NT2/D1 (cell line): ENCODE results near the gene TRAK1.

Source experiments
- DNase-seq: peaks from one replicate; pipeline ENCODE4 v3.0.0-alpha.2; 2011; ENCODE audit warnings: low read depth, low spot score
- H3K27me3 ChIP-seq: 2 replicates; pipeline ENCODE4 v1.6.0; 2011; ENCODE audit warnings: mild to moderate bottlenecking; ENCODE audit not compliant: insufficient read length, insufficient read depth
- H3K36me3 ChIP-seq: 2 replicates; pipeline ENCODE4 v1.6.1; 2011; ENCODE audit warnings: mild to moderate bottlenecking, low read length, mixed read lengths; ENCODE audit not compliant: insufficient read depth, insufficient read length
- H3K4me1 ChIP-seq: 2 replicates; pipeline ENCODE4 v1.5.1; 2011; ENCODE audit not compliant: insufficient read depth, insufficient read length
- H3K4me3 ChIP-seq: 2 replicates; pipeline ENCODE4 v1.5.1; 2011; ENCODE audit warnings: low read depth; ENCODE audit not compliant: insufficient read length
- H3K9ac ChIP-seq: 2 replicates; pipeline ENCODE4 v1.6.0; 2011; ENCODE audit warnings: low read depth; ENCODE audit not compliant: insufficient read length
- H3K9me3 ChIP-seq: 2 replicates; pipeline ENCODE4 v1.5.1; 2011; ENCODE audit warnings: mild to moderate bottlenecking, low read length; ENCODE audit not compliant: insufficient read depth
- SUZ12 ChIP-seq: IDR thresholded peaks from 2 replicates; pipeline ENCODE4 v1.6.1; 2011; ENCODE audit not compliant: insufficient read length, insufficient read depth; ENCODE audit errors: extremely low read depth
- YY1 ChIP-seq: IDR thresholded peaks from 2 replicates; pipeline ENCODE4 v1.6.1; 2011; ENCODE audit not compliant: insufficient read length, insufficient read depth
- ZNF274 ChIP-seq: IDR thresholded peaks from 2 replicates; pipeline ENCODE4 v1.6.1; 2011; ENCODE audit warnings: mild to moderate bottlenecking, low read depth, low read length

The TRAK1 gene

DNA sequence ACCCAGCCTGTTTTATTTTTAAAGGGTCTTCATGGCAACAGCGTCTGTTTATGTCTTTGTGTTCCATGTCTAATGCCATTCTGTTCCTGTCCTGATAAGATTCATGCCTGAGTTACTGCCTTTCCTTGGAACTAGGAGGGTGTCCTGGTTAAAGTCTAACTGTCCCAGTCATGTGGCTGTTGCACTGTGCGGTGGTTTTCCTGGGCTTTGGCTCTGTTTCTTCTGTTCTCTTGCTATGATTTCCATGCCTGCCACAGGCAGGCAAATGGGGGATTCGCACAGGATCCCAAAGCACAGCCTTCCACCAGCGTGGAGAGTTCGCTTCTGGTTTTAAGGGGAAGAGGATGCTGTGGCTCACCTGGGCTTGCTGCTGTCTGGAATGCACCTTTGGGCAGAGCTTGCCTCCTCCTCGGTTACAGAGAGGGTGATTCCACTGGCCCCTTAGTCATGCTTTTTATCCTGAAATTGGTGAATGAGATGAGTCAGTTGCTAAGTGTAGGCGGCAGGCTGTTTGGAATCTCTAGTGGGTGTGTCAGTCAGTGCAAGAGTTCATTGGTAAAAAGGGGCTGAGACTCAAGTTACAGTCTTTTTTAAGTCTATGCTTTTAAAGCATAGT lies 88.1 kb downstream of the TRAK1 start:
- Histone ChIP-seq H3K36me3 (peaks cover 13% of the 10 kb centered on the region), H3K27me3 (no peaks in the 10 kb centered on the region), H3K9me3 (no peaks in the 10 kb centered on the region), H3K4me1 (no peaks in the 10 kb centered on the region), H3K4me3 (no peak overlapping the region), H3K9ac (no peak overlapping the region)
- TF ChIP-seq YY1 (no peak), ZNF274 (no peak), SUZ12 (no peak)
- DNase-seq: peak; percentile 44

DNA sequence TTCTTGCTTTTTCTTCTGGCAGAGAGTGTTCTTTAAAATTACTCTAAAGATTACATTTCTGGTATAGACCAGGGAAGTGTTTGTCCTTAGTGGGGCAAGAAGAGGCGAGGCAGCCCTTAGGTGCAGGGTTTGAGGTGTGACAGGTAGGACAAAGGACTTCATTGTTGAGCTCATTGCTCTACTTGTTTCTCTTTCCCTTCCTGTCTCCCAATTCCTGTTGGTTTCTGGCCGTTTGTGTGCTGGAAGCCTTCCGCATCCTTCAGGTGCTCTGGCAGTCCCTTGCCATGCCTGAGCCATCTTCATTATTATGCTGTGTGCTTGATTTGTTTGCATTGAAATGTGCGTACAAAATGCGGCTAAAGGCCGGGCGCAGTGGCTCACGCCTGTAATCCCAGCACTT lies 89.7 kb downstream of the TRAK1 start:
- Histone ChIP-seq H3K4me3 (no peak overlapping the region), H3K9ac (no peak overlapping the region), H3K27me3 (no peaks in the 10 kb centered on the region), H3K4me1 (peaks cover 3% of the 10 kb centered on the region), H3K36me3 (peaks cover 19% of the 10 kb centered on the region), H3K9me3 (no peaks in the 10 kb centered on the region)
- TF ChIP-seq YY1: no peak
- TF ChIP-seq SUZ12: no peak
- TF ChIP-seq ZNF274: no peak
- no peak for DNase-seq

DNA sequence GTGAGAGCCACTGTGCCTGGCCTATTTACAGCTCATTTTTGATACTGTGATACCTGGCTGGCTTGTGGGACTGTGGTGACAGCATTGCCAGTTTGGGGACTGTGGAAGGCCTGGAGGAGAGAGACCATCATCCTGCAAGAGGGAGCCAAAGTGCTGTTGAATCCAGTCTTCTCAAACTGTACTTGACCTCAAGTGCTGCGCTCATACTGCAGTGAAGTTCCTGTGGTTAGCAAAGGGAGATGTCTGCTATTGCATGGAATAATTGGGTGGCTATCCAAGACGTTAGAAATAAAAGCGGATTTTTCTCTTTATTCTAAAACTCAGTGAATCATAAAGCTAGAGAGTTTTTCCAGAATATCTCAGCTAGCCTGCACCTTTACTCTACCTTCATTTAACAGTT lies 91.4 kb downstream of the TRAK1 start:
- Histone ChIP-seq H3K4me1 (peaks cover 3% of the 10 kb centered on the region), H3K4me3 (no peak overlapping the region), H3K9me3 (no peaks in the 10 kb centered on the region), H3K9ac (no peak overlapping the region), H3K27me3 (no peaks in the 10 kb centered on the region), H3K36me3 (peaks cover 16% of the 10 kb centered on the region)
- no peak for DNase-seq
- TF ChIP-seq SUZ12 (no peak), ZNF274 (no peak), YY1 (no peak)

DNA sequence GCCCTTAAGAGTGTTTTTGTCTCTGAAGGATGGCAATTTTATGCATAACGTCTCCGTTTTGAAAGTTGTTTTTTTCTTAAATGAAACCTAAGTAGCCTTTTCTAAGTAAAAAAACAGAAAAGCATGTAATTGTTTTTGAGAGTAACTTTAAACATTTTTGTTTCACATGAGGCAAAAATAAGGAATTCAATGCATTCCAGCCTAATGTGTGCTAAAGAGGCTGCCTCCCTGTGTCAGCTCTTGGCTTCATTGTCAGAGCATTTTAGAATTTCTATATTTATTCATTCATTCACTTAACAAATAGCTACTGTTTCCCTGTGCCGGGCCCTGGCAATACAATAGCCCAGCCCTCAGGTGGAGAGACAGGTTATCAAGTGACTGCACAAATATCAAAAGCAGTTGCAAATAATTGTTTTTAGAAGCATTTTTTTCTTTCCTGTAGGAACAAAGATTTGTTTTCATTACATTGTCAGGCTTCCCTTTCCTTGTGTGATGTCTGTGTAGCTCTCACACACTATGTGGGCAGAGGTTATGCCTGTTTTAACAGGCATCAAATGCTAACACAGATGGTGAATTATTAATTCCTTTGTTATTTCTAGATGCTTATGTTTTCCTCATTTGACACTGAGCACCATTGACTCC lies 93.0 kb downstream of the TRAK1 start:
- peaks cover 3% of the 10 kb centered on the region for H3K4me1 ChIP-seq
- no peak for DNase-seq
- no peak overlapping the region for H3K4me3 ChIP-seq
- no peaks in the 10 kb centered on the region for H3K27me3 ChIP-seq
- peaks cover 23% of the 10 kb centered on the region for H3K36me3 ChIP-seq
- no peaks in the 10 kb centered on the region for H3K9me3 ChIP-seq
- TF ChIP-seq YY1: no peak
- H3K9ac ChIP-seq: no peak overlapping the region

DNA sequence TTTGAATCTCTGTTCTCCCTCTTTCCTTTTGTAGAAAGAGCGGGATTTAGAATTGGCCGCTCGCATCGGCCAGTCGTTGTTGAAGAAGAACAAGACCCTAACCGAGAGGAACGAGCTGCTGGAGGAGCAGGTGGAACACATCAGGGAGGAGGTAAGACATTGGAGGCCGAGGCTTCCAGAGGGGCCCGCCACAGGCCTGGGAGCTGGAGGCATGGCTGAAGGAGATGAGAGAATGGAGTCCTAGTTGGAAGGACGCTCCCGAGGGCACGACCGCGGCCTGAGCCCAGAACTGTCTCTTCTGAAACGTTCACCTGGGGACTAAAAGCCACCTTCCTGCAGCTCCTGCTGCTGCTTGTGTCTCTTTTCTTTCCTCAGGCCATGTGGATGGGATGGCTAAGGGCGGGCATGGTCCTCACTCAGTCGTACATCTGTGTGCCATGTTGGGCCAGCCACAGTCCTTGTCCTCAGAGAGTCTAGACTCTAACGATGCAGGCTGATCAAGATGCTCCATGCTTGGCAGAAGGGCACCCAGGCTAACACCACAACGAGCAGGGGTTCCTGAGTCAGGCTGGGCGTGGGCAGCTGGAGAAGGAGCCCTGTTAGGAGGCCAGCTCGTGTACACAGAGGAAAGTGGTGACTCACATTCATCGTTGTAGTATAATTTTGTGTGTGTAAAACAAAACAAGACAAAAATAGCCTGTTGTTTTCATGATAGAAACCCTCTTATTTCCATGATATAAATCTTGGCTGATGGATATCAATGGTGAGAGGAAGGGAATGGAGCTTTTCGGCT lies 93.7 kb downstream of the TRAK1 start:
- Histone ChIP-seq H3K36me3 (peaks cover 24% of the 10 kb centered on the region), H3K9me3 (no peaks in the 10 kb centered on the region), H3K4me3 (no peak overlapping the region), H3K27me3 (no peaks in the 10 kb centered on the region), H3K4me1 (peaks cover 3% of the 10 kb centered on the region), H3K9ac (no peak overlapping the region)
- no peak for DNase-seq
- TF ChIP-seq YY1: no peak
- TF ChIP-seq SUZ12: no peak
- no peak for TF ChIP-seq ZNF274

DNA sequence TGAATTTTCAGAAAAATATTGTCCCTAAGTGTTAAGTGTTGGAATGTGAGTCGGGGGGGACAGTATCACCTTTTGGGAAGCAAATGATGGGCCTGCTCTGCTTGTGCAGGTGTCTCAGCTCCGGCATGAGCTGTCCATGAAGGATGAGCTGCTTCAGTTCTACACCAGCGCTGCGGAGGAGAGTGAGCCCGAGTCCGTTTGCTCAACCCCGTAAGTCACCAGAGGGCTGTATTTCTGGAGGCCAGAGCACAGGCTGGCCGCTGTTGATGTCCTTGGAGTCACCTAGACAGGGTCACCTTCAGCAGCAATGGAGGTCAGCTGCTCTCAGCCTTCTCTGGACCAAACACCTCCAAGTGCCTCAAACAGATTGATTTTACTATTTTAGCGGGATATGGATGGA lies 96.8 kb downstream of the TRAK1 start:
- no peak overlapping the region for H3K4me3 ChIP-seq
- peaks cover 30% of the 10 kb centered on the region for H3K36me3 ChIP-seq
- no peak overlapping the region for H3K9ac ChIP-seq
- DNase-seq: no peak
- H3K27me3 ChIP-seq: no peaks in the 10 kb centered on the region
- H3K4me1 ChIP-seq: peaks cover 3% of the 10 kb centered on the region
- TF ChIP-seq YY1 (no peak), SUZ12 (no peak), ZNF274 (no peak)
- H3K9me3 ChIP-seq: no peaks in the 10 kb centered on the region

DNA sequence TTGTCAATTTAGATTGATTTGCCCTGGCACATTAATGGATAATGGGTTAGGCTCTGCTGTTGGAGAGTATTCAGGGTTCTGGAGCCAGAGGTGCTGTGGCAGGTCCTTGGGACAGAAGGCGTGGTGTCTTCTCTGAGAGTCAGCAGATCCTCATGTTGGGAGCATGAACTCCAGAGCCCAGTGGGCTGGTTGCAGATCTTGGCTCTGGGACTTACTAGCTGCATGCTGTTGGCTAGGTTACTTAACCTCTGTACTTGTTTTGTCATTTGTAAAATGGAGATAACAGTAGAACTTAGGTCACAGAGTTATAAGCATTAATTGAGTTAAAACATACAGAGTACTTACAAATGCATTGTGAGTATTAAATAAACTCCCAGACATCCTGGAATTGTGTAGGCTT lies 97.2 kb downstream of the TRAK1 start:
- Histone ChIP-seq H3K4me1 (peaks cover 3% of the 10 kb centered on the region), H3K36me3 (peaks cover 30% of the 10 kb centered on the region), H3K4me3 (no peak overlapping the region), H3K27me3 (no peaks in the 10 kb centered on the region), H3K9ac (no peak overlapping the region), H3K9me3 (no peaks in the 10 kb centered on the region)
- TF ChIP-seq SUZ12 (no peak), YY1 (no peak), ZNF274 (no peak)
- no peak for DNase-seq
